GM12878 (cell line): Measurements from ENCODE around the gene M1AP. TPM values are rescaled to one million over a fixed set of nuclear protein-coding genes. Genes with fewer than 3 reads are reported as not detected.

Experiments used
- ATAC-seq: fragments of 200-7000 bp; cut with Tn5 transposase; 3 replicates; pipeline ENCODE4 v1.9.1; 2020; ENCODE audit warnings: mild to moderate bottlenecking, moderate library complexity
- BruUV-seq: library from RNA; stranded (reverse); fragments of 400-500 nt; replicated peaks from 2 replicates; lab custom pipeline; 2021; lab: Mats Ljungman, UMichigan
- CTCF ChIA-PET: fragments of 300-600 bp; sonication (Branson Sonifier 250); formaldehyde crosslinking; extraction: SDS; loops from one replicate; lab custom pipeline; 2021; ENCODE audit warnings: inconsistent platforms; lab: Yijun Ruan, JAX
- POLR2A ChIA-PET: fragments of 350-600 bp; formaldehyde crosslinking; extraction: SDS; loops from one replicate; lab custom pipeline; 2021; ENCODE audit warnings: inconsistent platforms; lab: Charles Lee
- RAD21 ChIA-PET: fragments of 300-600 bp; sonication (Branson Sonifier 250); formaldehyde crosslinking; loops from one replicate; lab custom pipeline; 2023; ENCODE audit warnings: antibody characterized with exemption; ENCODE audit not compliant: unreplicated experiment; lab: Charles Lee
- SMC1A ChIA-PET: fragments of 300-600 bp; sonication (Branson Sonifier 250); formaldehyde crosslinking; loops from one replicate; lab custom pipeline; 2023; ENCODE audit not compliant: unreplicated experiment, uncharacterized antibody; lab: Charles Lee
- DNase-seq: peaks from one replicate; pipeline ENCODE4 v3.0.0-alpha.2; 2011; ENCODE audit warnings: low read depth, low spot score
- FAIRE-seq: peaks from 3 replicates; lab custom pipeline; 2011; peaks lifted over from hg19 to GRCh38; lab: Jason Lieb, UNC
- H2AFZ ChIP-seq: 2 replicates; pipeline ENCODE4 v1.6.0; 2011; ENCODE audit warnings: low read depth, low read length, control low read depth; ENCODE audit not compliant: control insufficient read depth
- H3K27ac ChIP-seq: 2 replicates; pipeline ENCODE4 v1.5.1; 2011; ENCODE audit warnings: control low read depth; ENCODE audit not compliant: control insufficient read depth, insufficient read depth
- H3K27me3 ChIP-seq, 2 experiments: replicated peaks in 1 of 2; 2 replicates each; pipeline versions ENCODE4 v1.6.0 to v1.6.1; 2011; ENCODE audit warnings: low read length in 1 of 2; ENCODE audit not compliant: control insufficient read depth in 2 of 2, insufficient read depth in 2 of 2
- H3K36me3 ChIP-seq, 2 experiments: 2 replicates each; pipeline ENCODE4 v1.5.1; 2011; ENCODE audit warnings: low read length in 1 of 2; ENCODE audit not compliant: control insufficient read depth in 2 of 2, insufficient read depth in 2 of 2
- H3K4me1 ChIP-seq: 2 replicates; pipeline ENCODE4 v1.6.1; 2011; ENCODE audit warnings: mild to moderate bottlenecking, low read length, moderate library complexity, mixed read lengths; ENCODE audit not compliant: control insufficient read depth, insufficient read depth
- H3K4me2 ChIP-seq: 2 replicates; pipeline ENCODE4 v1.6.0; 2011; ENCODE audit warnings: control low read depth; ENCODE audit not compliant: control insufficient read depth, insufficient read depth
- H3K4me3 ChIP-seq: fragments of 200-600 bp; sonication (generic); 2 replicates; pipeline ENCODE4 v1.5.1; 2016
- H3K79me2 ChIP-seq: 2 replicates; pipeline ENCODE4 v1.6.0; 2011; ENCODE audit warnings: low read length; ENCODE audit not compliant: control insufficient read depth, insufficient read depth
- H3K9ac ChIP-seq: 2 replicates; pipeline ENCODE4 v1.8.0; 2011; ENCODE audit warnings: low read length, control low read depth, mixed read lengths; ENCODE audit not compliant: control insufficient read depth, insufficient read depth
- H3K9me3 ChIP-seq: replicated peaks from 3 replicates; pipeline ENCODE4 v1.5.1; 2011; ENCODE audit warnings: mild to moderate bottlenecking, low read length; ENCODE audit not compliant: control insufficient read depth, insufficient read depth
- H4K20me1 ChIP-seq: 2 replicates; pipeline ENCODE4 v1.6.0; 2011; ENCODE audit not compliant: control insufficient read depth, insufficient read depth
- BACH1 ChIP-seq: fragments of 450-650 bp; IDR thresholded peaks from 2 replicates; pipeline ENCODE4 v1.6.1; 2017; ENCODE audit warnings: mild to moderate bottlenecking, borderline replicate concordance
- BHLHE40 ChIP-seq, 2 experiments: fragments of 450-650 bp in 1 of 2; IDR thresholded peaks; 2 replicates each; pipeline ENCODE4 v1.6.1; 2011 to 2017; ENCODE audit warnings: low read depth in 2 of 2, borderline replicate concordance in 1 of 2, improper control_type of control experiment in 1 of 2, low read length in 1 of 2, mild to moderate bottlenecking in 1 of 2
- CREB1 ChIP-seq: IDR thresholded peaks from 2 replicates; pipeline ENCODE4 v1.6.1; 2012; ENCODE audit warnings: low read depth, mild to moderate bottlenecking, inconsistent platforms
- NR2C1 ChIP-seq: fragments of 450-650 bp; IDR thresholded peaks from 2 replicates; pipeline ENCODE4 v1.6.1; 2017; ENCODE audit warnings: antibody characterized with exemption, mild to moderate bottlenecking, moderate library complexity
- POLR2AphosphoS2 ChIP-seq: IDR thresholded peaks from 2 replicates; pipeline ENCODE4 v1.6.1; 2011; ENCODE audit warnings: low read depth, mild to moderate bottlenecking, low read length, improper control_type of control experiment, moderate library complexity
- RAD51 ChIP-seq: fragments of 450-650 bp; IDR thresholded peaks from 2 replicates; pipeline ENCODE4 v1.6.1; 2016; ENCODE audit warnings: moderate library complexity, mild to moderate bottlenecking, inconsistent platforms
- SIN3A ChIP-seq: IDR thresholded peaks from 2 replicates; pipeline ENCODE4 v1.6.1; 2012; ENCODE audit warnings: low read depth, low read length, improper control_type of control experiment
- SUPT20H ChIP-seq: IDR thresholded peaks from 2 replicates; pipeline ENCODE4 v1.6.1; 2011; ENCODE audit warnings: low read depth, mild to moderate bottlenecking, low read length, moderate library complexity, borderline replicate concordance; ENCODE audit not compliant: control insufficient read depth
- TAF1 ChIP-seq: IDR thresholded peaks from 2 replicates; pipeline ENCODE4 v1.6.1; 2011; ENCODE audit warnings: mild to moderate bottlenecking, low read depth, low read length, borderline replicate concordance
- TBL1XR1 ChIP-seq: IDR thresholded peaks from 2 replicates; pipeline ENCODE4 v1.6.1; 2012; ENCODE audit warnings: low read depth, low read length, improper control_type of control experiment
- WRNIP1 ChIP-seq: IDR thresholded peaks from 2 replicates; pipeline ENCODE4 v1.6.1; 2011; ENCODE audit warnings: low read depth, low read length, improper control_type of control experiment, borderline replicate concordance
- ZNF207 ChIP-seq: fragments of 450-650 bp; IDR thresholded peaks from 2 replicates; pipeline ENCODE4 v1.6.1; 2014; ENCODE audit warnings: antibody characterized with exemption, mild to moderate bottlenecking, borderline replicate concordance
- WGBS: methylation state at CpG from one replicate; pipeline ENCODE4 v1.1.6; 2016; ENCODE audit warnings: low lambda C conversion rate; ENCODE audit not compliant: insufficient replicate concordance, insufficient coverage; ENCODE audit errors: missing lambda C conversion rate; 5-methylcytosine and 5-hydroxymethylcytosine counted together
- in situ Hi-C: fragments of 300-500 bp; cut with MboI; formaldehyde crosslinking; loops from 9 replicates; pipeline ENCODE4 v1.14.3; 2018; ENCODE audit warnings: mixed read lengths
- intact Hi-C: fragments of 100-400 bp; cut with micrococcal nuclease; formaldehyde crosslinking; loops from one replicate; pipeline ENCODE4 v1.14.2; 2022; ENCODE audit not compliant: unreplicated experiment
- polyA plus RNA-seq, 11 experiments: library from polyadenylated mRNA; depleted of rRNA in 4 of 11; unstranded in 6 of 11; stranded (reverse) in 5 of 11; fragments of >200 nt; fragmentation: Nextera tagmentation in 4 of 11; fragmentation: Illumina TruSeq in 1 of 11; extraction: Ambion mirVana in 4 of 11; extraction: Trizol in 1 of 11; gene quantifications; 1 replicate in 1 of 11; 2 replicates in 10 of 11; pipeline versions ENCODE4 v1.2.1 to v1.2.3, GENCODE V29; 2011 to 2016; ENCODE audit warnings: inconsistent platforms in 2 of 11, missing spikeins in 2 of 11, low read depth in 1 of 11
- total RNA-seq, 4 experiments: library from RNA; depleted of rRNA in 3 of 4; stranded (reverse); fragments of >200 nt in 3 of 4; fragmentation: Illumina TruSeq in 1 of 4; extraction: Trizol in 1 of 4; gene quantifications; 2 replicates each; pipeline versions ENCODE4 v1.2.1 to v1.2.3, GENCODE V29; 2013 to 2021
- TF ChIP-seq, protein P1 (sequence below): fragments of 450-650 bp; formaldehyde crosslinking; IDR thresholded peaks from 2 replicates; pipeline ENCODE4 v1.4.0; 2020; ENCODE audit warnings: mild to moderate bottlenecking, moderate library complexity
- TF ChIP-seq, protein P2 (sequence below): fragments of 450-650 bp; IDR thresholded peaks from 2 replicates; pipeline ENCODE4 v1.6.1; 2017; ENCODE audit warnings: borderline replicate concordance
- TF ChIP-seq, protein P3 (sequence below): fragments of 450-650 bp; IDR thresholded peaks from 2 replicates; pipeline ENCODE4 v1.6.1; 2017; ENCODE audit warnings: mild to moderate bottlenecking, moderate library complexity

Gene M1AP
- total and polyA plus RNA-seq, 10 of the 15 experiments (the other 5 are each of a cell fraction or from before 2014, with no cell fraction given) = 0.04 to 0.32 (median 0.16) TPM; not detected in 4

DNA sequence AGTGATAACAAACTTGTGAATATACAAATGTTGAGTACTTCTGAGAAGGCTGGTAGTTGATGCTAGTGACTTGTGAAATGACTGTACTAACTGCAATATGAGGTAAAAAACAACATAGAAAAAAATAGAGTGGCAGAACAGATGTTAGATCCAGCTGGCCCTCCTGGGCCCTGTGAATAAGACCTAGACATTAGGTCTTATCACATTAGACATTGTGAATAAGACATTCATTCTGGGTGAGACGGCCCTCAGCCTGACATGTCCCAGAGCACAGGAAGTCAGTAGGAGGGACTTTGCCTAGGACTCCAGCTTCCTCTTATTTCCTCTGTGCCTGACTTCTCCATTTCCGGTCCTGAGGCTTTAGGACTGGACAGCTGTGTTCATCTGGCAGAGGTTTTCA, 70.7 kb downstream of the M1AP start:
- Histone ChIP-seq H3K9me3 (no peaks in the 10 kb centered on the region), H3K27ac (peak overlapping the region; percentile 67), H3K27me3 (no peaks in the 10 kb centered on the region), H3K4me2 (peak overlapping the region; percentile 63), H3K9ac (no peak overlapping the region), H3K79me2 (no peaks in the 10 kb centered on the region), H3K36me3 (no peaks in the 10 kb centered on the region), H4K20me1 (no peaks in the 10 kb centered on the region), H2AFZ (peak overlapping the region; percentile 58), H3K4me1 (peaks cover 46% of the 10 kb centered on the region), H3K4me3 (no peak overlapping the region)
- SMC1A ChIA-PET = interaction anchor here (0.6 to 16.6 kb wide), 15 partner anchors 9 to 479 kb away, joined by 3 to 371 read pairs (median 5); partner anchors contain the start of genes AUP1, CCDC142, HTRA2 and INO80B
- POLR2A ChIA-PET = interaction anchor here (0.8 to 25.0 kb wide), 13 partner anchors 8 to 109 kb away, joined by 3 to 441 read pairs (median 5); partner anchors contain the start of genes AUP1, DOK1, HTRA2 and LOXL3
- CTCF ChIA-PET = interaction anchor here (0.7 to 17.4 kb wide), 13 partner anchors 9 to 102 kb away, joined by 3 to 281 read pairs (median 3); partner anchors contain the start of genes CCDC142, PCGF1 and TTC31
- DNase-seq (no peak), ATAC-seq (peak; percentile 62), FAIRE-seq (no peak)
- RAD21 ChIA-PET = interaction anchor here (0.8 to 10.3 kb wide), 13 partner anchors 9 to 137 kb away, joined by 3 to 152 read pairs (median 4); partner anchors contain the start of genes AUP1, HTRA2, INO80B and LOXL3
- 0% methylated on average over 2 of the region's 2 CpGs for WGBS
- BruUV-seq = no TSS peak
- intact Hi-C loops = no loop called here
- in situ Hi-C loops = no loop called here
- TF ChIP-seq, protein P1, sequence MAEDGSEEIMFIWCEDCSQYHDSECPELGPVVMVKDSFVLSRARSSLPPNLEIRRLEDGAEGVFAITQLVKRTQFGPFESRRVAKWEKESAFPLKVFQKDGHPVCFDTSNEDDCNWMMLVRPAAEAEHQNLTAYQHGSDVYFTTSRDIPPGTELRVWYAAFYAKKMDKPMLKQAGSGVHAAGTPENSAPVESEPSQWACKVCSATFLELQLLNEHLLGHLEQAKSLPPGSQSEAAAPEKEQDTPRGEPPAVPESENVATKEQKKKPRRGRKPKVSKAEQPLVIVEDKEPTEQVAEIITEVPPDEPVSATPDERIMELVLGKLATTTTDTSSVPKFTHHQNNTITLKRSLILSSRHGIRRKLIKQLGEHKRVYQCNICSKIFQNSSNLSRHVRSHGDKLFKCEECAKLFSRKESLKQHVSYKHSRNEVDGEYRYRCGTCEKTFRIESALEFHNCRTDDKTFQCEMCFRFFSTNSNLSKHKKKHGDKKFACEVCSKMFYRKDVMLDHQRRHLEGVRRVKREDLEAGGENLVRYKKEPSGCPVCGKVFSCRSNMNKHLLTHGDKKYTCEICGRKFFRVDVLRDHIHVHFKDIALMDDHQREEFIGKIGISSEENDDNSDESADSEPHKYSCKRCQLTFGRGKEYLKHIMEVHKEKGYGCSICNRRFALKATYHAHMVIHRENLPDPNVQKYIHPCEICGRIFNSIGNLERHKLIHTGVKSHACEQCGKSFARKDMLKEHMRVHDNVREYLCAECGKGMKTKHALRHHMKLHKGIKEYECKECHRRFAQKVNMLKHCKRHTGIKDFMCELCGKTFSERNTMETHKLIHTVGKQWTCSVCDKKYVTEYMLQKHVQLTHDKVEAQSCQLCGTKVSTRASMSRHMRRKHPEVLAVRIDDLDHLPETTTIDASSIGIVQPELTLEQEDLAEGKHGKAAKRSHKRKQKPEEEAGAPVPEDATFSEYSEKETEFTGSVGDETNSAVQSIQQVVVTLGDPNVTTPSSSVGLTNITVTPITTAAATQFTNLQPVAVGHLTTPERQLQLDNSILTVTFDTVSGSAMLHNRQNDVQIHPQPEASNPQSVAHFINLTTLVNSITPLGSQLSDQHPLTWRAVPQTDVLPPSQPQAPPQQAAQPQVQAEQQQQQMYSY (CRISPR knock-in tag) = no peak
- TF ChIP-seq TAF1 (no peak), TBL1XR1 (no peak), ZNF207 (no peak), SUPT20H (no peak), BACH1 (no peak), WRNIP1 (no peak), NR2C1 (no peak), SIN3A (no peak), POLR2AphosphoS2 (no peak), BHLHE40 (IDR thresholded peaks at IDR 0.05; ENCODE audit: borderline replicate concordance in 1 of 2, low read depth in 2 of 2, low read length in 1 of 2) (no peak), CREB1 (no peak), RAD51 (no peak)
- TF ChIP-seq, protein P2, sequence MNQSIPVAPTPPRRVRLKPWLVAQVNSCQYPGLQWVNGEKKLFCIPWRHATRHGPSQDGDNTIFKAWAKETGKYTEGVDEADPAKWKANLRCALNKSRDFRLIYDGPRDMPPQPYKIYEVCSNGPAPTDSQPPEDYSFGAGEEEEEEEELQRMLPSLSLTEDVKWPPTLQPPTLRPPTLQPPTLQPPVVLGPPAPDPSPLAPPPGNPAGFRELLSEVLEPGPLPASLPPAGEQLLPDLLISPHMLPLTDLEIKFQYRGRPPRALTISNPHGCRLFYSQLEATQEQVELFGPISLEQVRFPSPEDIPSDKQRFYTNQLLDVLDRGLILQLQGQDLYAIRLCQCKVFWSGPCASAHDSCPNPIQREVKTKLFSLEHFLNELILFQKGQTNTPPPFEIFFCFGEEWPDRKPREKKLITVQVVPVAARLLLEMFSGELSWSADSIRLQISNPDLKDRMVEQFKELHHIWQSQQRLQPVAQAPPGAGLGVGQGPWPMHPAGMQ = no peak
- TF ChIP-seq, protein P3, sequence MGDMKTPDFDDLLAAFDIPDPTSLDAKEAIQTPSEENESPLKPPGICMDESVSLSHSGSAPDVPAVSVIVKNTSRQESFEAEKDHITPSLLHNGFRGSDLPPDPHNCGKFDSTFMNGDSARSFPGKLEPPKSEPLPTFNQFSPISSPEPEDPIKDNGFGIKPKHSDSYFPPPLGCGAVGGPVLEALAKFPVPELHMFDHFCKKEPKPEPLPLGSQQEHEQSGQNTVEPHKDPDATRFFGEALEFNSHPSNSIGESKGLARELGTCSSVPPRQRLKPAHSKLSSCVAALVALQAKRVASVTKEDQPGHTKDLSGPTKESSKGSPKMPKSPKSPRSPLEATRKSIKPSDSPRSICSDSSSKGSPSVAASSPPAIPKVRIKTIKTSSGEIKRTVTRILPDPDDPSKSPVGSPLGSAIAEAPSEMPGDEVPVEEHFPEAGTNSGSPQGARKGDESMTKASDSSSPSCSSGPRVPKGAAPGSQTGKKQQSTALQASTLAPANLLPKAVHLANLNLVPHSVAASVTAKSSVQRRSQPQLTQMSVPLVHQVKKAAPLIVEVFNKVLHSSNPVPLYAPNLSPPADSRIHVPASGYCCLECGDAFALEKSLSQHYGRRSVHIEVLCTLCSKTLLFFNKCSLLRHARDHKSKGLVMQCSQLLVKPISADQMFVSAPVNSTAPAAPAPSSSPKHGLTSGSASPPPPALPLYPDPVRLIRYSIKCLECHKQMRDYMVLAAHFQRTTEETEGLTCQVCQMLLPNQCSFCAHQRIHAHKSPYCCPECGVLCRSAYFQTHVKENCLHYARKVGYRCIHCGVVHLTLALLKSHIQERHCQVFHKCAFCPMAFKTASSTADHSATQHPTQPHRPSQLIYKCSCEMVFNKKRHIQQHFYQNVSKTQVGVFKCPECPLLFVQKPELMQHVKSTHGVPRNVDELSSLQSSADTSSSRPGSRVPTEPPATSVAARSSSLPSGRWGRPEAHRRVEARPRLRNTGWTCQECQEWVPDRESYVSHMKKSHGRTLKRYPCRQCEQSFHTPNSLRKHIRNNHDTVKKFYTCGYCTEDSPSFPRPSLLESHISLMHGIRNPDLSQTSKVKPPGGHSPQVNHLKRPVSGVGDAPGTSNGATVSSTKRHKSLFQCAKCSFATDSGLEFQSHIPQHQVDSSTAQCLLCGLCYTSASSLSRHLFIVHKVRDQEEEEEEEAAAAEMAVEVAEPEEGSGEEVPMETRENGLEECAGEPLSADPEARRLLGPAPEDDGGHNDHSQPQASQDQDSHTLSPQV = no peak
